Measurements from ENCODE around the gene WDFY4. TPM values are rescaled to one million over a fixed set of nuclear protein-coding genes. Genes with fewer than 3 reads are reported as not detected.

The WDFY4 gene
- total and polyA plus RNA-seq, 4 donors: 0.57 to 7.1 (median 2.0) TPM

DNA sequence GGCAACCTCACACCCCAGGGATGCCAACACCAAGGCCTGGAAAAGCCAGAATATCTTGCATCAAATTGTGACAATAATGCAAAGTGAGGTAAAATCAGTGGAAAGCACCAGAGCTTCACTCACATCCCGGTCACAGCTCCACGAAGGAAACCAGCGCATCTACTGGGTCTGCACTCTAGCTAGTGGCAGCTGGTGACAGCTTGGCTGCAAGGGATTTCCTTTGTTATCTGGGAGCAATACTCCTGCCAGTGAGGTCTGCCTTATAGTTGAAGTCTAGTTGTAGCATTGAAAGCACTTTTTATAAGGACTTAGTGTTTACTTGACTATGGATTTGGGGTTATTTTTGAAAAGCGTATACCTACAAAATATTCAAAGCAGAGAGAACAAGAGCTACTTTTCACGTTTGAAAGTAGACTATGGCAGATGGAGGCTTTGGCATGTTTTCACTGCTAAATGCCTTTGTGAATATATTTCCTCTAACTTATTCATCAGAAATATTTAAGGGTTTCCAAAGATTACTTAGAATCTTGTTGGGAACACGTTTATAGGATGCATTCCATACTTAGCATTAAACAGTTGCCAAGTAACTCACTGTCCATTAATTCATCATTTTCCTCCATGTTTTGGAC is 26.1 kb downstream of the WDFY4 start:
- Histone ChIP-seq H3K27ac (ENCODE audit: low read depth in 1 of 2, low read length in 2 of 2) (no peak overlapping the region), H3K4me3 (ENCODE audit: low read depth in 1 of 3, low read length in 3 of 3) (no peak overlapping the region), H3K36me3 (ENCODE audit: control insufficient read depth in 4 of 4, insufficient read depth in 3 of 4, low read depth in 1 of 4, low read length in 3 of 4) (no peaks in the 10 kb centered on the region), H3K27me3 (ENCODE audit: control insufficient read depth in 4 of 4, insufficient read depth in 4 of 4, low read length in 3 of 4) (no peaks in the 10 kb centered on the region), H3K4me1 (ENCODE audit: control insufficient read depth in 4 of 4, insufficient read depth in 4 of 4, low read length in 3 of 4) (no peaks in the 10 kb centered on the region), H3K9me3 (ENCODE audit: control insufficient read depth in 4 of 4, low read length in 3 of 4) (peaks cover 2 to 13% (median 9%) of the 10 kb centered on the region in 4 donors), H3K9ac (ENCODE audit: low read depth in 1 of 2, low read length in 2 of 2) (no peak overlapping the region)
- DNase-seq (ENCODE audit: low spot score): no peak
- TF ChIP-seq FOXA1 (IDR thresholded peaks at IDR 0.05) (no peak), RXRA (IDR thresholded peaks at IDR 0.05) (no peak)
- TF ChIP-seq, protein P1, sequence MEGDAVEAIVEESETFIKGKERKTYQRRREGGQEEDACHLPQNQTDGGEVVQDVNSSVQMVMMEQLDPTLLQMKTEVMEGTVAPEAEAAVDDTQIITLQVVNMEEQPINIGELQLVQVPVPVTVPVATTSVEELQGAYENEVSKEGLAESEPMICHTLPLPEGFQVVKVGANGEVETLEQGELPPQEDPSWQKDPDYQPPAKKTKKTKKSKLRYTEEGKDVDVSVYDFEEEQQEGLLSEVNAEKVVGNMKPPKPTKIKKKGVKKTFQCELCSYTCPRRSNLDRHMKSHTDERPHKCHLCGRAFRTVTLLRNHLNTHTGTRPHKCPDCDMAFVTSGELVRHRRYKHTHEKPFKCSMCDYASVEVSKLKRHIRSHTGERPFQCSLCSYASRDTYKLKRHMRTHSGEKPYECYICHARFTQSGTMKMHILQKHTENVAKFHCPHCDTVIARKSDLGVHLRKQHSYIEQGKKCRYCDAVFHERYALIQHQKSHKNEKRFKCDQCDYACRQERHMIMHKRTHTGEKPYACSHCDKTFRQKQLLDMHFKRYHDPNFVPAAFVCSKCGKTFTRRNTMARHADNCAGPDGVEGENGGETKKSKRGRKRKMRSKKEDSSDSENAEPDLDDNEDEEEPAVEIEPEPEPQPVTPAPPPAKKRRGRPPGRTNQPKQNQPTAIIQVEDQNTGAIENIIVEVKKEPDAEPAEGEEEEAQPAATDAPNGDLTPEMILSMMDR (IDR thresholded peaks at IDR 0.05; ENCODE audit: low read depth, low read length, missing input control): no peak
- 78% methylated on average over 6 of the region's 6 CpGs for WGBS

DNA sequence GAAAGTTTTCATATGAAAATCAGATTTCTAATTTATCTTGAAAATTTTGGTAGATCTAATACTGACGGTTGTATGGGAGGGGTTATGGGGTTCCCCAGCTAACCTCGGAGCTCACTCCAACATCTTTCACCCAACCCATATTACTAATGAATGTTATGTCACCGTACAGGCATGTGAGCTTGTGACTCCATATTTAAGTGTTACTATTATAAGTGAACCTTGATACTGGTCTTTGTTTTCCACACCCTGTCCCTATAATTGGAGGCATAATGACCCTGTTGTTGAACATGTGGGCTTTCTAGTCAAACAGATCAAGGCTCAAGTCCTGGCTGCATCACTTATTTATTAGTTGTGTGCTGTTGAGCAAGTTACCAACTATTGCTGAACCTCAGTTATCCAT is 27.2 kb downstream of the WDFY4 start:
- H3K27me3 ChIP-seq (ENCODE audit: control insufficient read depth in 4 of 4, insufficient read depth in 4 of 4, low read length in 3 of 4): no peaks in the 10 kb centered on the region
- no peak overlapping the region for H3K27ac ChIP-seq (ENCODE audit: low read depth in 1 of 2, low read length in 2 of 2)
- H3K4me1 ChIP-seq (ENCODE audit: control insufficient read depth in 4 of 4, insufficient read depth in 4 of 4, low read length in 3 of 4): no peaks in the 10 kb centered on the region
- no peaks in the 10 kb centered on the region for H3K36me3 ChIP-seq (ENCODE audit: control insufficient read depth in 4 of 4, insufficient read depth in 3 of 4, low read depth in 1 of 4, low read length in 3 of 4)
- no peak overlapping the region for H3K4me3 ChIP-seq (ENCODE audit: low read depth in 1 of 3, low read length in 3 of 3)
- DNase-seq (ENCODE audit: low spot score): no peak
- 86% methylated on average over 3 of the region's 3 CpGs for WGBS
- H3K9ac ChIP-seq (ENCODE audit: low read depth in 1 of 2, low read length in 2 of 2): no peak overlapping the region
- peaks cover 2 to 13% (median 9%) of the 10 kb centered on the region in 4 donors for H3K9me3 ChIP-seq (ENCODE audit: control insufficient read depth in 4 of 4, low read length in 3 of 4)
- TF ChIP-seq, protein P2, sequence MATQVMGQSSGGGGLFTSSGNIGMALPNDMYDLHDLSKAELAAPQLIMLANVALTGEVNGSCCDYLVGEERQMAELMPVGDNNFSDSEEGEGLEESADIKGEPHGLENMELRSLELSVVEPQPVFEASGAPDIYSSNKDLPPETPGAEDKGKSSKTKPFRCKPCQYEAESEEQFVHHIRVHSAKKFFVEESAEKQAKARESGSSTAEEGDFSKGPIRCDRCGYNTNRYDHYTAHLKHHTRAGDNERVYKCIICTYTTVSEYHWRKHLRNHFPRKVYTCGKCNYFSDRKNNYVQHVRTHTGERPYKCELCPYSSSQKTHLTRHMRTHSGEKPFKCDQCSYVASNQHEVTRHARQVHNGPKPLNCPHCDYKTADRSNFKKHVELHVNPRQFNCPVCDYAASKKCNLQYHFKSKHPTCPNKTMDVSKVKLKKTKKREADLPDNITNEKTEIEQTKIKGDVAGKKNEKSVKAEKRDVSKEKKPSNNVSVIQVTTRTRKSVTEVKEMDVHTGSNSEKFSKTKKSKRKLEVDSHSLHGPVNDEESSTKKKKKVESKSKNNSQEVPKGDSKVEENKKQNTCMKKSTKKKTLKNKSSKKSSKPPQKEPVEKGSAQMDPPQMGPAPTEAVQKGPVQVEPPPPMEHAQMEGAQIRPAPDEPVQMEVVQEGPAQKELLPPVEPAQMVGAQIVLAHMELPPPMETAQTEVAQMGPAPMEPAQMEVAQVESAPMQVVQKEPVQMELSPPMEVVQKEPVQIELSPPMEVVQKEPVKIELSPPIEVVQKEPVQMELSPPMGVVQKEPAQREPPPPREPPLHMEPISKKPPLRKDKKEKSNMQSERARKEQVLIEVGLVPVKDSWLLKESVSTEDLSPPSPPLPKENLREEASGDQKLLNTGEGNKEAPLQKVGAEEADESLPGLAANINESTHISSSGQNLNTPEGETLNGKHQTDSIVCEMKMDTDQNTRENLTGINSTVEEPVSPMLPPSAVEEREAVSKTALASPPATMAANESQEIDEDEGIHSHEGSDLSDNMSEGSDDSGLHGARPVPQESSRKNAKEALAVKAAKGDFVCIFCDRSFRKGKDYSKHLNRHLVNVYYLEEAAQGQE (IDR thresholded peaks at IDR 0.05): no peak
- TF ChIP-seq HNF4A (conservative IDR thresholded peaks at IDR 0.05) (no peak), FOXA1 (IDR thresholded peaks at IDR 0.05) (no peak), EGR1 (IDR thresholded peaks at IDR 0.05; ENCODE audit: low read depth in 2 of 2) (no peak), RAD21 (IDR thresholded peaks at IDR 0.05) (no peak), FOXA2 (IDR thresholded peaks at IDR 0.05) (no peak), JUND (IDR thresholded peaks at IDR 0.05) (no peak), HNF4G (IDR thresholded peaks at IDR 0.05) (no peak), RXRA (IDR thresholded peaks at IDR 0.05) (no peak), TAF1 (conservative IDR thresholded peaks at IDR 0.05) (no peak)
- TF ChIP-seq, protein P3, sequence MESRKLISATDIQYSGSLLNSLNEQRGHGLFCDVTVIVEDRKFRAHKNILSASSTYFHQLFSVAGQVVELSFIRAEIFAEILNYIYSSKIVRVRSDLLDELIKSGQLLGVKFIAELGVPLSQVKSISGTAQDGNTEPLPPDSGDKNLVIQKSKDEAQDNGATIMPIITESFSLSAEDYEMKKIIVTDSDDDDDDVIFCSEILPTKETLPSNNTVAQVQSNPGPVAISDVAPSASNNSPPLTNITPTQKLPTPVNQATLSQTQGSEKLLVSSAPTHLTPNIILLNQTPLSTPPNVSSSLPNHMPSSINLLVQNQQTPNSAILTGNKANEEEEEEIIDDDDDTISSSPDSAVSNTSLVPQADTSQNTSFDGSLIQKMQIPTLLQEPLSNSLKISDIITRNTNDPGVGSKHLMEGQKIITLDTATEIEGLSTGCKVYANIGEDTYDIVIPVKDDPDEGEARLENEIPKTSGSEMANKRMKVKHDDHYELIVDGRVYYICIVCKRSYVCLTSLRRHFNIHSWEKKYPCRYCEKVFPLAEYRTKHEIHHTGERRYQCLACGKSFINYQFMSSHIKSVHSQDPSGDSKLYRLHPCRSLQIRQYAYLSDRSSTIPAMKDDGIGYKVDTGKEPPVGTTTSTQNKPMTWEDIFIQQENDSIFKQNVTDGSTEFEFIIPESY (IDR thresholded peaks at IDR 0.05): no peak
- TF ChIP-seq, protein P1 (IDR thresholded peaks at IDR 0.05; ENCODE audit: low read depth, low read length, missing input control): no peak
- TF ChIP-seq, protein P4, sequence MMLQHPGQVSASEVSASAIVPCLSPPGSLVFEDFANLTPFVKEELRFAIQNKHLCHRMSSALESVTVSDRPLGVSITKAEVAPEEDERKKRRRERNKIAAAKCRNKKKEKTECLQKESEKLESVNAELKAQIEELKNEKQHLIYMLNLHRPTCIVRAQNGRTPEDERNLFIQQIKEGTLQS (IDR thresholded peaks at IDR 0.05): no peak

Data from liver (tissue), 9 donors.